ENCODE measurements around the gene CRIM1. TPM values are rescaled to one million over a fixed set of nuclear protein-coding genes. Genes with fewer than 3 reads are reported as not detected.

Gene CRIM1
- total and polyA plus RNA-seq, 4 donors, result 2.2 to 22.1 (median 9.6) TPM

GRCh38 chr2:36573165-36573564 is 217.6 kb downstream of the CRIM1 start (continued):
- TF ChIP-seq CTCF (IDR thresholded peaks at IDR 0.05; ENCODE audit: low read depth, low read length, missing input control), result no peak
- TF ChIP-seq FOXA1 (IDR thresholded peaks at IDR 0.05), result no peak
- TF ChIP-seq GABPA (IDR thresholded peaks at IDR 0.05 in 1 of 2, conservative IDR thresholded peaks at IDR 0.05 in 1 of 2), result no peak
- TF ChIP-seq YY1 (IDR thresholded peaks at IDR 0.05), result no peak
- TF ChIP-seq ATF3 (IDR thresholded peaks at IDR 0.05), result no peak
- TF ChIP-seq MAX (IDR thresholded peaks at IDR 0.05), result no peak
- TF ChIP-seq NR2F2 (IDR thresholded peaks at IDR 0.05), result no peak

DNA sequence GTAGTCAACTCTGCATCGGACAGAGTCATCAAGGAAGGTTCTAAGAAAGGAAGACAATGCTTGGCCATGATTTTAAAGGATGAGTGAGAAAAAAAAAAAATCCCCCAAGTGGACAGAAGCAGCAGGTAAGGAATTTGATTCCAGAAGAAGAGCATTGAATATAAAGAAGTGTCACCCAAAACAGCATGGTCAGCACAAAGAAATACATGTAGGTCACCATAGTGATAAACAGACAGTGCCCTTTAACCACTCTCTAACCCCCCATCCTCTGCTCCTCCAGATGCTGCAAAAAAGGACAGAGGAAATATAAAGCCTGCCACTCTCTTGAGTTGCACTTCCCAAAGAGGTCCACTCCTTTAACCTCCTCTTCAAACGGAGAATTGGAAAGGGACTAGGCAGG is 219.0 kb downstream of the CRIM1 start:
- 95% methylated on average over 2 of the region's 2 CpGs for WGBS
- no peak for DNase-seq (ENCODE audit: low spot score)
- peaks cover 6 to 22% (median 8%) of the 10 kb centered on the region in 4 donors for H3K36me3 ChIP-seq (ENCODE audit: control insufficient read depth in 4 of 4, insufficient read depth in 3 of 4, low read depth in 1 of 4, low read length in 3 of 4)
- no peak overlapping the region for H3K4me3 ChIP-seq (ENCODE audit: low read depth in 1 of 3, low read length in 3 of 3)
- H3K4me1 ChIP-seq (ENCODE audit: control insufficient read depth in 4 of 4, insufficient read depth in 4 of 4, low read length in 3 of 4), result no peaks in the 10 kb centered on the region
- no peaks in the 10 kb centered on the region for H3K27me3 ChIP-seq (ENCODE audit: control insufficient read depth in 4 of 4, insufficient read depth in 4 of 4, low read length in 3 of 4)
- no peak overlapping the region for H3K9ac ChIP-seq (ENCODE audit: low read depth in 1 of 2, low read length in 2 of 2)
- no peak for TF ChIP-seq SP1 (IDR thresholded peaks at IDR 0.05)
- no peak for TF ChIP-seq HNF4G (IDR thresholded peaks at IDR 0.05)
- TF ChIP-seq ATF3 (IDR thresholded peaks at IDR 0.05), result no peak
- no peak for TF ChIP-seq FOXA2 (IDR thresholded peaks at IDR 0.05)
- H3K27ac ChIP-seq (ENCODE audit: low read depth in 1 of 2, low read length in 2 of 2), result no peak overlapping the region
- no peaks in the 10 kb centered on the region for H3K9me3 ChIP-seq (ENCODE audit: control insufficient read depth in 4 of 4, low read length in 3 of 4)

GRCh38 chr2:36577884-36578283 is 222.3 kb downstream of the CRIM1 start:
- 95% methylated on average over 2 of the region's 2 CpGs for WGBS
- Histone ChIP-seq H3K4me1 (ENCODE audit: control insufficient read depth in 4 of 4, insufficient read depth in 4 of 4, low read length in 3 of 4) (no peaks in the 10 kb centered on the region), H3K27me3 (ENCODE audit: control insufficient read depth in 4 of 4, insufficient read depth in 4 of 4, low read length in 3 of 4) (no peaks in the 10 kb centered on the region), H3K9me3 (ENCODE audit: control insufficient read depth in 4 of 4, low read length in 3 of 4) (no peaks in the 10 kb centered on the region), H3K27ac (ENCODE audit: low read depth in 1 of 2, low read length in 2 of 2) (no peak overlapping the region), H3K36me3 (ENCODE audit: control insufficient read depth in 4 of 4, insufficient read depth in 3 of 4, low read depth in 1 of 4, low read length in 3 of 4) (peaks cover 14 to 34% (median 21%) of the 10 kb centered on the region in 4 donors), H3K4me3 (ENCODE audit: low read depth in 1 of 3, low read length in 3 of 3) (no peak overlapping the region), H3K9ac (ENCODE audit: low read depth in 1 of 2, low read length in 2 of 2) (no peak overlapping the region)
- DNase-seq (ENCODE audit: low spot score), result no peak
- TF ChIP-seq HNF4A (conservative IDR thresholded peaks at IDR 0.05) (no peak), GABPA (IDR thresholded peaks at IDR 0.05 in 1 of 2, conservative IDR thresholded peaks at IDR 0.05 in 1 of 2) (no peak), RXRA (IDR thresholded peaks at IDR 0.05) (no peak), FOXA1 (IDR thresholded peaks at IDR 0.05) (no peak), HNF4G (IDR thresholded peaks at IDR 0.05) (no peak), EGR1 (IDR thresholded peaks at IDR 0.05; ENCODE audit: low read depth in 2 of 2) (no peak), JUND (IDR thresholded peaks at IDR 0.05) (no peak), NR2F2 (IDR thresholded peaks at IDR 0.05) (no peak), FOXA2 (IDR thresholded peaks at IDR 0.05) (no peak)
- TF ChIP-seq, protein P1, sequence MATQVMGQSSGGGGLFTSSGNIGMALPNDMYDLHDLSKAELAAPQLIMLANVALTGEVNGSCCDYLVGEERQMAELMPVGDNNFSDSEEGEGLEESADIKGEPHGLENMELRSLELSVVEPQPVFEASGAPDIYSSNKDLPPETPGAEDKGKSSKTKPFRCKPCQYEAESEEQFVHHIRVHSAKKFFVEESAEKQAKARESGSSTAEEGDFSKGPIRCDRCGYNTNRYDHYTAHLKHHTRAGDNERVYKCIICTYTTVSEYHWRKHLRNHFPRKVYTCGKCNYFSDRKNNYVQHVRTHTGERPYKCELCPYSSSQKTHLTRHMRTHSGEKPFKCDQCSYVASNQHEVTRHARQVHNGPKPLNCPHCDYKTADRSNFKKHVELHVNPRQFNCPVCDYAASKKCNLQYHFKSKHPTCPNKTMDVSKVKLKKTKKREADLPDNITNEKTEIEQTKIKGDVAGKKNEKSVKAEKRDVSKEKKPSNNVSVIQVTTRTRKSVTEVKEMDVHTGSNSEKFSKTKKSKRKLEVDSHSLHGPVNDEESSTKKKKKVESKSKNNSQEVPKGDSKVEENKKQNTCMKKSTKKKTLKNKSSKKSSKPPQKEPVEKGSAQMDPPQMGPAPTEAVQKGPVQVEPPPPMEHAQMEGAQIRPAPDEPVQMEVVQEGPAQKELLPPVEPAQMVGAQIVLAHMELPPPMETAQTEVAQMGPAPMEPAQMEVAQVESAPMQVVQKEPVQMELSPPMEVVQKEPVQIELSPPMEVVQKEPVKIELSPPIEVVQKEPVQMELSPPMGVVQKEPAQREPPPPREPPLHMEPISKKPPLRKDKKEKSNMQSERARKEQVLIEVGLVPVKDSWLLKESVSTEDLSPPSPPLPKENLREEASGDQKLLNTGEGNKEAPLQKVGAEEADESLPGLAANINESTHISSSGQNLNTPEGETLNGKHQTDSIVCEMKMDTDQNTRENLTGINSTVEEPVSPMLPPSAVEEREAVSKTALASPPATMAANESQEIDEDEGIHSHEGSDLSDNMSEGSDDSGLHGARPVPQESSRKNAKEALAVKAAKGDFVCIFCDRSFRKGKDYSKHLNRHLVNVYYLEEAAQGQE (IDR thresholded peaks at IDR 0.05), result no peak
